AG10803 (cell line): ENCODE results near the gene ZNF814.
A peak's percentile ranks its signal among the peaks of the same experiment; 100 is the strongest.
"Not testable (repeated sequence)": the region's sequence is repeated elsewhere in the genome, so short reads cannot be mapped to it uniquely, and the experiment has no call there.

ENCODE experiments used
- DNase-seq: peaks from one replicate; pipeline ENCODE4 v3.0.0; 2010; ENCODE audit warnings: low read depth
- H3K4me3 ChIP-seq: 2 replicates; pipeline ENCODE4 v1.5.1; 2011; ENCODE audit warnings: mild to moderate bottlenecking, low read length, control low read depth
- TF ChIP-seq, protein P1 (sequence below): conservative IDR thresholded peaks from 2 replicates; pipeline ENCODE4 v1.5.1; 2011; ENCODE audit warnings: mild to moderate bottlenecking, low read length, control low read depth, inconsistent platforms

Gene ZNF814

DNA sequence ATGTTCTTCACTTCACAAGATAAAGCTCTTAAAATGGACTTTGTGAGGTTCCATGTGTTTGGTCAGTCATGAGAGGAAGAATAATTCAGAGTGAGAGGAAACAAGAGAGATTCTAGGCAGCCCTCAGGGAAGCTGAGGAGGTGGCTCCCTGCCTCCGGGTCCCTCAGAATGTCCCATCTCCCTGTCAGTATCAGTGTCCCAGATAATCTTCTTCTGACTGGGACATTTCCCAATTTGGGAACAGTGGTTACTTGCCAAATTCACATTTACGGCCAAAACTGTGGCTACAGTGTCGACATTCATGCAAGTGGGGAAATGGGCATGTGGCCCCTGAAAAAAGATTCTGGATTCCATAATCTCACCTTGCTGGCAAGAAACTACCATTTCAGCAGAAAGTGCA is 18.6 kb upstream of the ZNF814 start:
- no peak overlapping the region for H3K4me3 ChIP-seq
- DNase-seq, result no peak
- TF ChIP-seq, protein P1, sequence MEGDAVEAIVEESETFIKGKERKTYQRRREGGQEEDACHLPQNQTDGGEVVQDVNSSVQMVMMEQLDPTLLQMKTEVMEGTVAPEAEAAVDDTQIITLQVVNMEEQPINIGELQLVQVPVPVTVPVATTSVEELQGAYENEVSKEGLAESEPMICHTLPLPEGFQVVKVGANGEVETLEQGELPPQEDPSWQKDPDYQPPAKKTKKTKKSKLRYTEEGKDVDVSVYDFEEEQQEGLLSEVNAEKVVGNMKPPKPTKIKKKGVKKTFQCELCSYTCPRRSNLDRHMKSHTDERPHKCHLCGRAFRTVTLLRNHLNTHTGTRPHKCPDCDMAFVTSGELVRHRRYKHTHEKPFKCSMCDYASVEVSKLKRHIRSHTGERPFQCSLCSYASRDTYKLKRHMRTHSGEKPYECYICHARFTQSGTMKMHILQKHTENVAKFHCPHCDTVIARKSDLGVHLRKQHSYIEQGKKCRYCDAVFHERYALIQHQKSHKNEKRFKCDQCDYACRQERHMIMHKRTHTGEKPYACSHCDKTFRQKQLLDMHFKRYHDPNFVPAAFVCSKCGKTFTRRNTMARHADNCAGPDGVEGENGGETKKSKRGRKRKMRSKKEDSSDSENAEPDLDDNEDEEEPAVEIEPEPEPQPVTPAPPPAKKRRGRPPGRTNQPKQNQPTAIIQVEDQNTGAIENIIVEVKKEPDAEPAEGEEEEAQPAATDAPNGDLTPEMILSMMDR, result no peak

DNA sequence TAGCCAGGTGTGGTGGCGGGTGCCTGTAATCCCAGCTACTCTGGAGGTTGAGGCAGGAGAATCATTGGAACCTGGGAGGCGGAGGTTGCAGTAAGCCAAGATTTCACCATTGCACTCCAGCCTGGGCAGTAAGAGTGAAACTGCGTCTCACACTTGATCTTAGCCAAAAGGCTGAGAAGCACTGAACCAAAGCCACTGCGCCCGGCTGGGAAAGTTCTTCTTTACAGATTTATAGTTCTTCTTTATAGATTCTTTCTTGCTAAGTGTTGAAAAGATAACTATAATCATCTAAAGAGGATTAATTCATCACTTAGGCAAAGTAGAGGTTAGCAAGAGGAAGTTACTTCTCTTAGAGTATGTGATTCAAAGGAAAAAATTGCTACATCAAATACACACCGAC is 16.4 kb upstream of the ZNF814 start:
- no peak overlapping the region for H3K4me3 ChIP-seq
- TF ChIP-seq, protein P1, result no peak

DNA sequence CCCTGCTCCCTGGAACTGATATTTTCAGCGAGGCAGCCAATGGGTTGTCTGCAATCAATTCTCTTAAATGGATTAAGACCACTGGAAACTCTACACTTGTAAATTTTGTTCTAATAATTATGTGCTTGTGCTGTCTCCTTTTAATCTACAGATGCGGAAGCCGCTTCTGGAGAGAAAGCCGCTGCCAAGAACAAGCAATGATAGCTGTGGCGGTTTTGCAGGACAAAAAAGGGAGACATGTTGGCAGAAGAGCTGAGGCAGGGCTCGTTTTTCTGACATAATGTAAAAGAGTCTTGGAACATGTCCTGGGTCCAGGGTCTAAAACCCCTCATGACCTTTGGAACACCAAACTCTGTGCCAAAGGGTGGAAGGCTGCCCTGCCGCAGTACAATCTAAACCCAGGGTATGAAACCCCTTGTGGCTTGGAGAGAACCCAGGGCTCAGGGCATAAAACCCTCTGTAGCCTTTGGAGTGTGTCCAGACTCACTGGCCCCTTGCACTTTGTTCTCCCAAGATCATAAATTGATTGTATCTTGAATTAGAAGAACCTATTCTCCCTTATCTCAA is 14.9 kb upstream of the ZNF814 start:
- no peak for DNase-seq
- TF ChIP-seq, protein P1, result no peak
- no peak overlapping the region for H3K4me3 ChIP-seq

More for the DNA sequence above, 16.4 kb upstream of the ZNF814 start:
- DNase-seq, result no peak

DNA sequence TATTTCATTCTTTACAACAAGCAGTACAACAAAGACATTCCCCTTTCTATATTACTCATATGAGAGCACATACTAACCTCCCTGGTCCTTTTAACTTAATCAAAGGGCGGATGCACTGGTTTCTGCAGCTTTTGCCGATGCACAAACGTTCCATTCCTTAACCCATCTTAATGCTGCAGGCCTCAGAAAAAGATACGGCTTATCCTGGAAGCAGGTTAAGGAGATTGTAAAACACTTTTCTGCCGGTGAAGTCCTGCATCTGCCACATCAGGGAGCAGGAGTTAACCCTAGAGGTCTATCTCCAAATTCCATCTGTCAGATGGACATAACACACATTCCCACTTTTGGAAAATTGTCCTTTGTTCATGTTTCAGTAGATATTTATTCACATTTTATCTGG is 11.5 kb upstream of the ZNF814 start:
- H3K4me3 ChIP-seq, result no peak overlapping the region
- no peak for DNase-seq

DNA sequence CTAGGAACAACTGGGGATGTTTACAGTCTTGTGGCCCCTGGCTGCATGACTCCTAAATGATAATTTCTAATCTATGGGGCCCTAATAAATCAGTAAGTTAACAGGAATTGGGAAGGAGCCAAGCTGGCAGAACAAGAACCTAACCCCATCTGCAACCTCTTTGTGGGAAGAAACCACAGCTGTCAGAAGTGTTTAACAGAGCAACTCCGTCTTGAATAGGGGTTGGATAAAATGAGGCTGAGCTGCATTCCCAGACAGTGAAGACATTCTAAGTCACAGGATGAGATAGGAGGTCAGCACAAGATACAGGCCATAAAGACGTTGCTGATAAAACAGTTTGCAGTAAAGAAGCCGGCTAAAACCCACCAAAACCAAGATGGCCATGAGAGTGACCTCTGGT is 1.9 kb upstream of the ZNF814 start:
- H3K4me3 ChIP-seq, result not testable (repeated sequence)
- peak; percentile 84 for DNase-seq

More for the DNA sequence above, 11.5 kb upstream of the ZNF814 start:
- TF ChIP-seq, protein P1, result no peak

DNA sequence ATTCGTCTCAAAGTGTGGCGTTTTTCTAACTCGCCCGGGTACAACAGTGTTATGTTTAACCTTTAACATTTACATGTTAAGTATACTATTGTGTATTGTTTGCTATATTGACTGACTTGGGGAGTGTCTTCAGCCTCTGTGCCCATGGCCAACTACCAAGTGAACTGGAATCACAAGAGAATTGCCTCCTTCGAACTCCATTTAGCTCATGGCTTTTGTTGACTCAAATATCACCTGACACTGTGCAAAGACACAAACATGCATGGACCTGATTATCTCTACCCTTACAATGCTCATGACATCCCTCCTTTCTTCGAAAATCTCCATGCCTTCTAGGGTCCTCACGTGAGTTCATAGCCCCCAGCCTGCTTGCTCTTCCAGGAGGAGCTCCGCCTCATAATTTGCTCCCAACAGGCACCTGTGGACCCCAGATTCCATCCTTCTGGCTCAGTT is 704 bp downstream of the ZNF814 start:
- DNase-seq, result no peak
- TF ChIP-seq, protein P1, result no peak
- H3K4me3 ChIP-seq, result peak overlapping the region; percentile 92

DNA sequence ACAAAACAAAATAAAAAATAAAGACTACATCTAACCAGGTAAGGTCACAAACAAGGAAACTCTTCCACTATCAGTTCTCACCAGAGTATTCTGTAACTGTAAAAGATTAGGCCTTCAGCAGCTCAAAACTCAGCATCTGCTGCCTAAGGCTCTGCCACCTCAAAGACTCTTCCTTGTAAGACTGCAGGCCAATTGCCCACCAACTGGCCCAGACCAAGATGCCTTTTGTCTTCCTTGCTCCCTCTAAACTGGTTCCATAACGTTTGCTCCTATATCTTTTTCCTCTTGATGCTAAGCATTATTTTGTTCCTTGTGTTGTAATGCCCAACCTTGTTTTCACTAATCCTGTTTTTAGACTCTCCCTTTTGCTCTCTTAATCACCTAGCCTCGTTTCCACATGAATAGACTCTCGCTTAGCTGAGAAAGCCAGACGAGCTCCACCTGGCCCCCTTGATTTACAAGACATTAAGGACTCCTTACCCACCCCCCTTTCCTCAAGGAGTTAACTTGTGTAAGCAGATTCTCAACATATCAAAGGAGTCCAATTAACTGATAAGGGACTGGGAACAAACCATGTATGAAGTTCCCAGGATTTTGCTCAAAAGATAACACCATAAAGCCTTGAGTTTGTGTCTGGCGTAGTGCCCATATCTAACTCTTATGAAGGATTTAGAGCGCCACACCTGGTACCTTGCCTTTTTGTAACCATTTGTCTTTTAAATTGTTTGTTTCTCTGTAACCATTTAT is 1.5 kb downstream of the ZNF814 start:
- TF ChIP-seq, protein P1, result no peak
- H3K4me3 ChIP-seq, result no peak overlapping the region
- no peak for DNase-seq
